GM08714 (cell line): ENCODE measurements around the gene APEX1.

Source experiments
- H3K4me3 ChIP-seq: fragments of 200-500 bp; sonication (Bioruptor generic); 2 replicates; pipeline ENCODE4 v1.5.1; 2014; ENCODE audit warnings: mild to moderate bottlenecking, low read length, inconsistent platforms
- ZNF274 ChIP-seq: IDR thresholded peaks from 2 replicates; pipeline ENCODE4 v1.6.1; 2012; ENCODE audit warnings: mild to moderate bottlenecking, low read depth, low read length

The APEX1 gene

GRCh38 chr14:20455355-20456300 lies 602 bp downstream of the APEX1 start:
- TF ChIP-seq ZNF274: no peak
- peak overlapping the region; percentile 74 for H3K4me3 ChIP-seq

- TF ChIP-seq ZNF274: no peak
- H3K4me3 ChIP-seq: no peak overlapping the region
Observed at GRCh38 chr14:20456971-20457370, 1.9 kb downstream of the APEX1 start.

GRCh38 chr14:20458031-20458789 lies 3.2 kb downstream of the APEX1 start:
- no peak for TF ChIP-seq ZNF274

GRCh38 chr14:20460458-20461224 lies 5.6 kb downstream of the APEX1 start:
- TF ChIP-seq ZNF274: no peak
- H3K4me3 ChIP-seq: peak overlapping the region; percentile 95

More at GRCh38 chr14:20458031-20458789, 3.2 kb downstream of the APEX1 start:
- no peak overlapping the region for H3K4me3 ChIP-seq

- no peak for TF ChIP-seq ZNF274
- peak within 1 kb of the TSS; percentile 95 for H3K4me3 ChIP-seq
Observed at GRCh38 chr14:20461225-20462141, 6.5 kb downstream of the APEX1 start, which contains the start of gene PIP4P1. PIP4P1 (minus strand) TSS chr14:20461434; CDS start chr14:20461325, 109 bp downstream.

GRCh38 chr14:20468764-20469241 lies 13.8 kb downstream of the APEX1 start:
- TF ChIP-seq ZNF274: no peak
- H3K4me3 ChIP-seq: peak overlapping the region; percentile 79; the same call in 1 of the 2 replicates

- H3K4me3 ChIP-seq: peak within 1 kb of the TSS; percentile 79
- TF ChIP-seq ZNF274: no peak
Observed at GRCh38 chr14:20469242-20469889, 14.3 kb downstream of the APEX1 start, which contains the start of gene PNP. PNP (plus strand) TSS chr14:20469406; CDS start chr14:20469525, 119 bp downstream.

GRCh38 chr14:20469890-20470602 lies 15.0 kb downstream of the APEX1 start:
- TF ChIP-seq ZNF274: no peak
- peak overlapping the region; percentile 79 for H3K4me3 ChIP-seq

GRCh38 chr14:20470603-20470901 lies 15.5 kb downstream of the APEX1 start:
- TF ChIP-seq ZNF274: no peak
- peak overlapping the region; percentile 79 for H3K4me3 ChIP-seq

GRCh38 chr14:20472536-20473169 lies 17.6 kb downstream of the APEX1 start:
- no peak for TF ChIP-seq ZNF274
- no peak overlapping the region for H3K4me3 ChIP-seq

GRCh38 chr14:20476776-20477175 lies 21.8 kb downstream of the APEX1 start:
- no peak overlapping the region for H3K4me3 ChIP-seq
- no peak for TF ChIP-seq ZNF274
